NCI-H146 treated with DMSO at 0.1 percent for 48 hours (cell line): Measurements from ENCODE around the gene TMEM213.

Source experiments
- DNase-seq: peaks from one replicate; lab custom pipeline; 2025; ENCODE audit not compliant: unreplicated experiment; lab: John Stamatoyannopoulos, UW

TMEM213 gene

GRCh38 chr7:138837627-138838026 is 39.8 kb downstream of the TMEM213 start:
- DNase-seq, result peak; percentile 2

- DNase-seq, result peak; percentile 1
Measured at GRCh38 chr7:138838166-138838565, 40.4 kb downstream of the TMEM213 start.

GRCh38 chr7:138842111-138842510 is 44.3 kb downstream of the TMEM213 start:
- no peak for DNase-seq

GRCh38 chr7:138843632-138844580 is 46.1 kb downstream of the TMEM213 start:
- no peak for DNase-seq

GRCh38 chr7:138845711-138846110 is 47.9 kb downstream of the TMEM213 start:
- no peak for DNase-seq

GRCh38 chr7:138848056-138848980 is 50.5 kb downstream of the TMEM213 start:
- DNase-seq, result no peak

- DNase-seq, result no peak
Measured at GRCh38 chr7:138849701-138850100, 51.9 kb downstream of the TMEM213 start.

GRCh38 chr7:138852469-138852868 is 54.7 kb downstream of the TMEM213 start:
- no peak for DNase-seq

- DNase-seq, result no peak
Measured at GRCh38 chr7:138853448-138853847, 55.7 kb downstream of the TMEM213 start.

- no peak for DNase-seq
Measured at GRCh38 chr7:138854115-138854645, 56.4 kb downstream of the TMEM213 start.

GRCh38 chr7:138857728-138858127 is 59.9 kb downstream of the TMEM213 start:
- DNase-seq, result no peak

GRCh38 chr7:138861051-138861450 is 63.3 kb downstream of the TMEM213 start:
- no peak for DNase-seq

- no peak for DNase-seq
Measured at GRCh38 chr7:138863931-138864330, 66.1 kb downstream of the TMEM213 start.

- DNase-seq, result no peak
Measured at GRCh38 chr7:138864667-138865066, 66.9 kb downstream of the TMEM213 start.

GRCh38 chr7:138865843-138866242 is 68.0 kb downstream of the TMEM213 start:
- DNase-seq, result no peak

GRCh38 chr7:138866353-138866752 is 68.6 kb downstream of the TMEM213 start:
- no peak for DNase-seq

GRCh38 chr7:138867744-138868143 is 70.0 kb downstream of the TMEM213 start:
- DNase-seq, result no peak

GRCh38 chr7:138868711-138869110 is 70.9 kb downstream of the TMEM213 start:
- DNase-seq, result no peak

GRCh38 chr7:138869353-138869752 is 71.6 kb downstream of the TMEM213 start:
- no peak for DNase-seq

- no peak for DNase-seq
Measured at GRCh38 chr7:138871065-138871813, 73.4 kb downstream of the TMEM213 start.

GRCh38 chr7:138871814-138872090 is 74.0 kb downstream of the TMEM213 start:
- no peak for DNase-seq
